Hematopoietic multipotent progenitor cell treated with erythropoietin and hydrocortisone succinate and interleukin-3 and kit ligand, for 15 days (in vitro differentiated cells): ENCODE results near the gene TTC33.
"Not testable (repeated sequence)": the region's sequence is repeated elsewhere in the genome, so short reads cannot be mapped to it uniquely, and the experiment has no call there.

ENCODE experiments used
- DNase-seq: peaks from one replicate; pipeline ENCODE4 v3.0.0-alpha.2; 2015; ENCODE audit warnings: low spot score

The TTC33 gene

DNA sequence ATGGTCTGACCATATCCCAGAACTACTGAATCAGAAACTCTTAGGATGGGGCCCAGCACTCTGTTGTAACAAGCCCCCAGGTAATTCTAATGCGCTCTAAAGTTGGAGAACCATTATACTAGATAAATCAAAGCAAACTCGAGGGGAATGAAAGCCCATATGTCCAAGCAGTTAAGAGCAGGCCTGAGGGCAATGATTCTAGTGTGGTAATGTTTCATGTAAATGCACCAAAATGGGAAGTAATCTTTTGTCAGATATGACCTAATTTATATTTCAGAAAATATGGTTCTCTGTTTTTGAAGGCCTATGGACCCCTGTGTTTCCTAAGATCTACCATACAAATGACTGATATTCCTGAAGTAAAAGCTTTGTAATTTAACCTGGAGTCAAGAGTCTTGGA is 184.0 kb downstream of the TTC33 start:
- no peak for DNase-seq

GRCh38 chr5:40570408-40571129 is 185.2 kb downstream of the TTC33 start:
- DNase-seq = no peak

- no peak for DNase-seq
These were observed 186.1 kb downstream of the TTC33 start for GRCh38 chr5:40569546-40570270.

GRCh38 chr5:40568548-40568947 is 187.2 kb downstream of the TTC33 start:
- no peak for DNase-seq

DNA sequence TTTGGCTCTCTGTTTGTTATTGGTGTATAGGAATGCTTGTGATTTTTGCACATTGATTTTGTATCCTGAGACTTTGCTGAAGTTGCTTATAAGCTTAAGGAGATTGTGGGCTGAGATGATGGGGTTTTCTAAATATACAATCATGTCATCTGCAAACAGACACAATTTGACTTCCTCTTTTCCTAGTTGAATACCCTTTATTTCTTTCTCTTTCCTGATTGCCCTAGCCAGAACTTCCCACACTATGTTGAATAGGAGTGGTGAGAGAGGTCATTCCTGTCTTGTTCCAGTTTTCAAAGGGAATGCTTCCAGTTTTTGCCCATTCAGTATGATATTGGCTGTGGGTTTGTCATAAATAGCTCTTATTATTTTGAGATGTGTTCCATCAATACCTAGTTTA is 192.6 kb downstream of the TTC33 start:
- not testable (repeated sequence) for DNase-seq

GRCh38 chr5:40560474-40561110 is 195.2 kb downstream of the TTC33 start:
- DNase-seq = no peak

- no peak for DNase-seq
These were observed 196.5 kb downstream of the TTC33 start for GRCh38 chr5:40559306-40559705.

DNA sequence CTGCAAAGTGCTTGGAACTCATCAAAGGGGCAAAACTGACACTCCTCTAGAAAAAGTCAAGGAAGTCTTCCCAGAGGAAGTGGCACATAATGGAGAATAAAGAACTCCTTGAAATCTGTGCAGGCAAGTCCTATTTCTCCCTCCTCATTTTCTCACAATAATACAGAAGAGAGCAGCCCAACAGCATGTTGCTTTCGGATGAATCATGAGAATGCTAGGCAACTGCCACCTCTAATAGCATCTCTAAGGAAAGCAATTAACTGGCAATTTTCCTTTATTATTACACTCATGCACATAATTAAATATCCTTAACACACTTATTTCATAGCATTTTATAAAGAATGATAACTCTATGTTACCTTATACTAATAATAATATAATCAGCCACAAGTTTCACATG is 198.3 kb downstream of the TTC33 start:
- DNase-seq = no peak

- no peak for DNase-seq
These were observed 198.9 kb downstream of the TTC33 start for GRCh38 chr5:40556811-40557210.

- no peak for DNase-seq
These were observed 199.9 kb downstream of the TTC33 start for GRCh38 chr5:40555886-40556285.

- no peak for DNase-seq
These were observed 200.9 kb downstream of the TTC33 start for GRCh38 chr5:40554813-40555212.

DNA sequence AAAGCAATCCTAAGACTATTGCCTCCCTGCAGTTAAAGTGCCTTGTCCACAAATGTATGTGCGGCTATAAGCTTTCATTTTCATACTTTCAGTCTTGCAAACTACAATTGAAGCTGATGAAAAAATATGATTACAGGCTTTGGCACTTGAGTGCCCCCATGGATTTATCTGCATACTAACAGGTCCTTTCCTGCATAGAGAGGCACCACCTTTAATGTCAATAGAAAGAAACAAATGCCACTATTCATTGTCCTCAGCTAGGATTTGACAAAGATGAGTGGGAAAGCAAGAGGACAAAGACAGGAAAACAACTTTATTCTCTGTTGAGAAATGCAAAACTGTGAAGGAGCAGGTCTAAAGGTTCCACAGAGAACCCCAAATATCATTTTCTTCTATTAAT is 201.7 kb downstream of the TTC33 start:
- DNase-seq = no peak

GRCh38 chr5:40552981-40553380 is 202.8 kb downstream of the TTC33 start:
- no peak for DNase-seq

DNA sequence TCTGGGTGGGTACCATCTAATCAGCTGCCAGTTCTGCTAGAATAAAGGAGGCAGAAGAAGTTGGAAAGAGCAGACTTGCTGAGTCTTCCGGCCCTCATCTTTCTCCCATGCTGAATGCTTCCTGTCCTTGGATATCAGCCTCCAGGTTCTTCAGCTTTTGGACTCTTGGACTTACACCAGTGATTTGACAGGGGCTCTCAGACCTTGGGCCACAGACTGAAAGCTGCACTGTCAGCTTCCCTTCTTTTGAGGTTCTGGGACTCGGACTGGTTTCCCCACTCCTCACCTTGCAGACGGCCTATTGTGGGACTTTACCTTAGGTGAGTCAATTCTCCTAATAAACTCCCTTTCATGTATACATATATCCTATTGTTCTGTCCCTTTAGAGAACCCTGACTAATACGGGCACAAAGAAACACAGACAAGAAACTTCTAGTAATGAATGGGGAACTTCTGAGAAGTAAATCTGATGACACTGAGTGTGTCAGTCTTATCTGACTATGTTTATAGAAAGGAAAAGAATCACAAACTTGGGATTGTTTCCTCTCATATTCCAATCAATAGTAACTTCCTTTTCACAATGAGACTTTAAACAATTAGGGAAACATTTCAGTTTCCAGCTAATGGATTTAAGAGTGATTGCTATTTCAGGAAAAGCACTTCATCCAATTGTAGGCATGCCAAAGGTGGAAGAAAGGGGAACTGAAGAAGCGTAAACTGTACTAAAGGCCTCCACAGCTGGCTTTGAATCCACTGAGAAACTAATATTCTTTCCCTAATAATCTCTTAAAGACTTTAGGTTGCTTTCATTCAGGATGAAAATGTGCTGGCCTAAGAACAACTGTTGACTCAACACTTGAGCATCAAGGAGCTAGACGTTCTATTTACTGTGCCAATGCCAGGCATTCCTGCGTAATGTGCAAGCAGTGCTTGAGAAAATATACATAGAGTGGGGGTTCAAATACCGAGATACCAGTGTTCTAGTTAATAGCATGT is 204.0 kb downstream of the TTC33 start:
- DNase-seq = no peak

DNA sequence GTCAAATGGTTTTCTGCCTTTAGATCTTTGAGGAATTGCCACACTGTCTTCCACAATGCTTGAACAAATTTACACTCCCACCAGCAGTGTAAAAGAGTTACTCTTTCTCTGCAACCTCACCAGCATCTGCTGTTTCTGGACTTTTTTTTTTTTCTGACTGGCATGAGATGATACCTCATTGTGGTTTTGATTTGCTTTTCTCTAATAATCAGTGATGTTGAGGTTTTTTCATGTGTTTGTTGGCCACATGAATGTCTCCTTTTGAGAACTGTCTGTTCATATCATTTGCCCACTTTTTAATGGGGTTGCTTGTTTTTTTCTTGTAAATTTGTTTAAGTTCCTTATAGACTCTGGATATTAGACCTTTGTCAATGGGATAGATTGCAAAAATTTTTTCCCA is 205.3 kb downstream of the TTC33 start:
- no peak for DNase-seq

DNA sequence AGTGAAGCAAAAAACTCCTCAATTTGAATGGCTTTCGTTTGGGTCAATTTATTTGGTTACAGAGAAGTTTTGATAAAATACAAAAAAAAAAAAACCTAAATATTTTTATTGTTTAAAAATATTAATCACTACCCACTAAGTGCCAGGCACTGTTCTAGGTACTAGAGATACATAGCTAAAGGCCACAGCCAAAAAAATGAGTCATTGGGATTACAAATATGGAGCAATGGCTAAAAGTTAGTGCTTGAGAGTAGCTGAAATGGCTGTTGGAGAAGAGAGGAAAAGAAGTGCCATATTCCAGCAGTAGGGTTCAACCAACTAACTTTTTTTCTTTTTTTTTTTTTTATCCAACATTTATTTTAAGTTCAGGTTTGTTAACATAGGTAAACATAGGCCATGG is 206.1 kb downstream of the TTC33 start:
- no peak for DNase-seq

DNA sequence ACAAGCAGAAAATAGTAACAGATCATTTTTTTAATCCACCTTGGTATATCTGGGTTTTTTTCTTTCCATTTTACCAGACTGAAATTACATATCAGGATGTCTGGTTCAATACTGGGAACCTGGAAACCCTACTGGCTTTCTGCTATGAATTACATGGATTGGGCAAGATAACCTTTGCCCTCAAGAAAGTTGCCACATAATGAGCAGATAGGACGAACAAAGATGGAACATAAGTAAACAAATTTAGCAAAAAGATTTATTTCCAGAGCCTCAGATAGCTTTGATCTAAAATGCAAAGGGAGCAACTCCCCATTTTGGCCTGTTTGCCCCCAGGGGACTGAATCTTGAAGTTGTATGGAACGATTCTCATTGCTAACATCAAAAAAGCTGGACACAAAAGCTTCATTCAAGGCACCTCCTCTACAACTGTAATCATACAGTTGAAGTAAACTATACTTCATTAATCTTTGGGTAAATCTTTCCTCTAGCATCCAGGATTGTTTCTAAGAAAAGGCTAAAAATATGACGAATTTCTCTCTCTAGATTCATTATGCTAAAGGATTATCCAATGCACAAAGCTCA is 207.7 kb downstream of the TTC33 start:
- no peak for DNase-seq

- no peak for DNase-seq
These were observed 208.2 kb downstream of the TTC33 start for GRCh38 chr5:40547557-40547956.

GRCh38 chr5:40540301-40540700 is 215.5 kb downstream of the TTC33 start:
- no peak for DNase-seq

- DNase-seq = no peak
These were observed 231.1 kb downstream of the TTC33 start for GRCh38 chr5:40524677-40525076.

DNA sequence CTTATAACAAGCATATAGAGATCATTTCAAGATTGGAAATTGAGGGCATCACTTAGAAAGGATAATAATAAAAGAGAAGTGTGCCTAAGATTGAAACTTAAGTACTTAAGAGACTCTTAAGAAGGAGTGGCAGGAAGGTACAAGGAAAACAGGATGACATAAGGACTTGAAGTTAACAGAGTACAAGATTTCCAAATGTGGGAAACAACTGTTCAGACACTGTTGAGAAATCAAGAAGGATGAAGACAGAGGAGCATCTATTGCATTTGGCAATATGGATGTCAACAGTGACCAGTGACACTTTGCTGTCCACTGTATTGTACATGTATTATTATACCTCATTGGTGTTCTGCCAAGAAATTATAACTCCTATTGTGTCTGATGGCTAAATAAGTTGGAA is 233.8 kb downstream of the TTC33 start:
- DNase-seq = no peak
